HG02588 (cell line): Measurements from ENCODE around the gene SMC1B.
"Not testable (repeated sequence)": the region's sequence is repeated elsewhere in the genome, so short reads cannot be mapped to it uniquely, and the experiment has no call there.

Source experiments
- ATAC-seq: cut with Tn5 transposase; IDR thresholded peaks from one replicate; pipeline ENCODE4 v1.9.1; 2021; ENCODE audit warnings: mild to moderate bottlenecking, moderate library complexity; ENCODE audit not compliant: unreplicated experiment

SMC1B gene

GRCh38 chr22:45306139-45306538 is 107.3 kb downstream of the SMC1B start:
- no peak for ATAC-seq

- no peak for ATAC-seq
Observed at GRCh38 chr22:45305456-45306075, 107.8 kb downstream of the SMC1B start.

- no peak for ATAC-seq
Observed at GRCh38 chr22:45304971-45305370, 108.4 kb downstream of the SMC1B start.

- no peak for ATAC-seq
Observed at GRCh38 chr22:45303181-45303580, 110.2 kb downstream of the SMC1B start.

GRCh38 chr22:45302751-45303150 is 110.6 kb downstream of the SMC1B start:
- no peak for ATAC-seq

GRCh38 chr22:45298934-45299505 is 114.4 kb downstream of the SMC1B start:
- ATAC-seq, result no peak

GRCh38 chr22:45296628-45297297 is 116.6 kb downstream of the SMC1B start:
- no peak for ATAC-seq

- no peak for ATAC-seq
Observed at GRCh38 chr22:45295492-45295891, 117.9 kb downstream of the SMC1B start.

GRCh38 chr22:45295004-45295403 is 118.4 kb downstream of the SMC1B start:
- not testable (repeated sequence) for ATAC-seq
